ENCODE data around the gene TAS2R9. TPM values are rescaled to one million over a fixed set of nuclear protein-coding genes. Genes with fewer than 3 reads are reported as not detected.
"Not testable (repeated sequence)": the region's sequence is repeated elsewhere in the genome, so short reads cannot be mapped to it uniquely, and the experiment has no call there.

The TAS2R9 gene
- total RNA-seq, 1 donor, result 0.09 TPM

GRCh38 chr12:10802587-10802986 lies 7.4 kb downstream of the TAS2R9 start, which contains the start of gene TAS2R7:
Gene TAS2R7 (minus strand): TSS chr12:10802627. CDS start chr12:10802570, 57 bp downstream.
- no peak for DNase-seq (ENCODE audit: low read depth)
- H3K4me3 ChIP-seq (ENCODE audit: low read depth, low read length), result no peak within 1 kb of the TSS
- no peak for TF ChIP-seq CTCF (IDR thresholded peaks at IDR 0.05; ENCODE audit: insufficient read depth, low read length)

GRCh38 chr12:10801741-10802140 lies 8.2 kb downstream of the TAS2R9 start:
- no peak for TF ChIP-seq CTCF (IDR thresholded peaks at IDR 0.05; ENCODE audit: insufficient read depth, low read length)
- no peak for DNase-seq (ENCODE audit: low read depth)
- no peak overlapping the region for H3K4me3 ChIP-seq (ENCODE audit: low read depth, low read length)

- no peak for TF ChIP-seq CTCF (IDR thresholded peaks at IDR 0.05; ENCODE audit: insufficient read depth, low read length)
- no peak overlapping the region for H3K4me3 ChIP-seq (ENCODE audit: low read depth, low read length)
These were observed 15.7 kb downstream of the TAS2R9 start for GRCh38 chr12:10794222-10794621.

GRCh38 chr12:10791769-10792168 lies 18.2 kb downstream of the TAS2R9 start:
- H3K4me3 ChIP-seq (ENCODE audit: low read depth, low read length); DNase-seq (ENCODE audit: low read depth): not testable (repeated sequence)

More at GRCh38 chr12:10794222-10794621, 15.7 kb downstream of the TAS2R9 start:
- DNase-seq (ENCODE audit: low read depth), result no peak

GRCh38 chr12:10783252-10783651 lies 26.7 kb downstream of the TAS2R9 start:
- DNase-seq (ENCODE audit: low read depth), result no peak

GRCh38 chr12:10779103-10779502 lies 30.9 kb downstream of the TAS2R9 start:
- H3K4me3 ChIP-seq (ENCODE audit: low read depth, low read length), result no peak overlapping the region
- TF ChIP-seq CTCF (IDR thresholded peaks at IDR 0.05; ENCODE audit: insufficient read depth, low read length), result no peak
- DNase-seq (ENCODE audit: low read depth), result no peak

More at GRCh38 chr12:10783252-10783651, 26.7 kb downstream of the TAS2R9 start:
- no peak for TF ChIP-seq CTCF (IDR thresholded peaks at IDR 0.05; ENCODE audit: insufficient read depth, low read length)
- H3K4me3 ChIP-seq (ENCODE audit: low read depth, low read length), result no peak overlapping the region

GRCh38 chr12:10771132-10771733 lies 38.7 kb downstream of the TAS2R9 start:
- peak; percentile 71 for DNase-seq (ENCODE audit: low read depth)
- no peak overlapping the region for H3K4me3 ChIP-seq (ENCODE audit: low read depth, low read length)
- peak; percentile 58 for TF ChIP-seq CTCF (IDR thresholded peaks at IDR 0.05; ENCODE audit: insufficient read depth, low read length)
